HG02759 (cell line): ENCODE measurements around the gene INPPL1.

Source experiments
- ATAC-seq: cut with Tn5 transposase; IDR thresholded peaks from one replicate; pipeline ENCODE4 v1.9.1; 2021; ENCODE audit warnings: mild to moderate bottlenecking, moderate library complexity; ENCODE audit not compliant: unreplicated experiment

INPPL1 gene

GRCh38 chr11:72280037-72280436 lies 55.5 kb downstream of the INPPL1 start:
- no peak for ATAC-seq

DNA sequence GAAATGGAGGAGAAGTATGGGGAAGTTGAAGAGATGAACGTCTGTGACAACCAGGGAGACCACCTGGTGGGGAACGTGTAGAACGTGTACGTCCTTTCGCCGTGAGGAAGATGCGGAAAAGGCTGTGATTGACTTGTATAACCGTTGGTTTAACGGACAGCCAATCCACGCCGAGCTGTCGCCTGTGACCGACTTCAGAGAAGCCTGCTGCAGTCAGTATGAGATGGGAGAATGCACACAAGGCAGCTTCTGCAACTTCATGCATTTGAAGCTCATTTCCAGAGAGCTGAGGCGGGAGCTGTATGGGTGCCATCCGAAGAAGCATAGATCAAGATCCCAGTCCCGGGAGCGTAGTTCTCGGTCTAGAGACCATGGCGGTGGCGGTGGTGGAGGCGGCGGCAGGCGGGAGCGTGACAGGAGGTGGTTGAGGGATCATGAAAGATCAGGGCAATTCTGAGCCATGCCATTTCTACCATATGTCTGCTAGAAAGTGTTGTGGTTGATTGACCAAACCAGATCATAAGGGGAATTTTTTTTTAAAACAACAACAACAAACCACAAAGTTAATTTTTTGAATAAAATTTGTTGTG lies 56.3 kb downstream of the INPPL1 start:
- ATAC-seq = no peak

DNA sequence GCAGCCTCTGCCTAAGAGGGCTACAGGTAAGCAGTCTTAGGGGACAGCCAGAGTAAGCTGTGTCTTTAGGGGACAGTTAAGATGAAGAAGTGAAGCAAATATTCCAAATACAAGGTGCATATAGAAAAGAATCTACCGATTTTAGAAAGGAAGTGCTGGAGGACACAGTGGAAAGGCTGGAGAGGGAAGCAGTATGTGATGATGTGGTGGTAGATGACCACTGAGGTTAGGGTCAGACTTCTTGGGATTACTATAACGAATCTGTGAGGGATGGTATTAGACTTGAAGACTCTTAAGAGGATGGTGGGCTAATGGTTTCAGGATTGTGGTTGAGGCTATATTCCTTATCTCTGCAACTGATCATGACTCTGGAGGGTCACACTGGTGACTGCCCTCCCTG lies 59.4 kb downstream of the INPPL1 start:
- no peak for ATAC-seq

GRCh38 chr11:72287293-72287692 lies 62.7 kb downstream of the INPPL1 start:
- ATAC-seq = no peak
